Transverse colon (tissue), 4 donors: ENCODE results near the gene ZFP62. TPM values are rescaled to one million over a fixed set of nuclear protein-coding genes. Genes with fewer than 3 reads are reported as not detected.
A peak's percentile ranks its signal among the peaks of the same experiment; 100 is the strongest.

Experiments
- DNase-seq: peaks from one replicate; pipeline ENCODE4 v3.0.0-alpha.2; 2019
- H3K27ac ChIP-seq, 4 donors: fragments of 200-600 bp; sonication (generic); 2 replicates each; pipeline ENCODE4 v1.5.1; 2016 to 2018; ENCODE audit warnings: inconsistent platforms in 4 of 4
- H3K27me3 ChIP-seq: fragments of 200-600 bp; sonication (generic); 2 replicates; pipeline ENCODE4 v1.5.1; 2017; ENCODE audit warnings: inconsistent platforms
- H3K36me3 ChIP-seq, 4 donors: fragments of 200-600 bp; sonication (generic); 2 replicates each; pipeline ENCODE4 v1.5.1; 2017 to 2019; ENCODE audit warnings: inconsistent platforms in 4 of 4
- H3K4me1 ChIP-seq, 4 donors: fragments of 200-600 bp; sonication (generic); 2 replicates each; pipeline ENCODE4 v1.5.1; 2017 to 2020; ENCODE audit warnings: inconsistent platforms in 4 of 4
- H3K4me3 ChIP-seq, 4 donors: fragments of 200-600 bp; sonication (generic); 1 replicate in 1 of 4; 2 replicates in 3 of 4; pipeline versions ENCODE4 v1.5.1 to v1.6.1; 2017 to 2019; ENCODE audit warnings: inconsistent platforms in 4 of 4
- H3K9me3 ChIP-seq, 2 donors: fragments of 200-600 bp; sonication (generic); 2 replicates each; pipeline ENCODE4 v1.5.1; 2017 to 2019; ENCODE audit warnings: inconsistent platforms in 2 of 2
- EP300 ChIP-seq: sonication (generic); formaldehyde crosslinking; IDR thresholded peaks from one replicate; pipeline ENCODE4 v1.6.1; 2017; ENCODE audit warnings: antibody characterized with exemption, low read depth
- POLR2A ChIP-seq: fragments of 450-650 bp; IDR thresholded peaks from one replicate; pipeline ENCODE4 v1.6.1; 2016; ENCODE audit warnings: antibody characterized with exemption, mild to moderate bottlenecking, moderate library complexity
- POLR2AphosphoS5 ChIP-seq, 3 donors: sonication (generic); formaldehyde crosslinking; IDR thresholded peaks; one replicate each; pipeline ENCODE4 v1.6.1; 2016; ENCODE audit warnings: antibody characterized with exemption in 3 of 3
- WGBS, 2 donors: methylation state at CpG; one replicate each; pipeline ENCODE4 v1.1.5; 2018; ENCODE audit warnings: low coverage in 1 of 2; 5-methylcytosine and 5-hydroxymethylcytosine counted together
- in situ Hi-C, 4 donors: fragments of 200-750 bp; cut with MboI; loops; one replicate each; pipeline versions ENCODE4 v1.15.0 to v1.15.1; 2017; ENCODE audit warnings: low sequenced_read_pairs in 3 of 4, low pct_ligation_motif_present in 1 of 4, low pct_unique_long_range_greater_than_20kb in 1 of 4
- intact Hi-C: fragments of 100-400 bp; cut with DNase I; formaldehyde crosslinking; loops from one replicate; pipeline ENCODE4 v1.15.1; 2023; ENCODE audit warnings: low total_unique reads
- total RNA-seq, 4 donors: library from RNA; depleted of rRNA; stranded (reverse); fragments of >200 nt; gene quantifications; one replicate each; pipeline ENCODE4 v1.1.0, GENCODE V29; 2016
- TF ChIP-seq, protein P1 (sequence below), 5 experiments: fragments of 200-600 bp in 3 of 5; fragments of 450-650 bp in 2 of 5; sonication (generic) in 3 of 5; IDR thresholded peaks; 1 replicate in 2 of 5; 2 replicates in 3 of 5; pipeline ENCODE4 v1.5.1; 2016 to 2017; ENCODE audit warnings: antibody characterized with exemption in 5 of 5, inconsistent platforms in 3 of 5, mild to moderate bottlenecking in 2 of 5, moderate library complexity in 1 of 5

Gene ZFP62
- total RNA-seq, 4 donors from 2014 or later = 4.1 to 35.7 (median 26.9) TPM

DNA sequence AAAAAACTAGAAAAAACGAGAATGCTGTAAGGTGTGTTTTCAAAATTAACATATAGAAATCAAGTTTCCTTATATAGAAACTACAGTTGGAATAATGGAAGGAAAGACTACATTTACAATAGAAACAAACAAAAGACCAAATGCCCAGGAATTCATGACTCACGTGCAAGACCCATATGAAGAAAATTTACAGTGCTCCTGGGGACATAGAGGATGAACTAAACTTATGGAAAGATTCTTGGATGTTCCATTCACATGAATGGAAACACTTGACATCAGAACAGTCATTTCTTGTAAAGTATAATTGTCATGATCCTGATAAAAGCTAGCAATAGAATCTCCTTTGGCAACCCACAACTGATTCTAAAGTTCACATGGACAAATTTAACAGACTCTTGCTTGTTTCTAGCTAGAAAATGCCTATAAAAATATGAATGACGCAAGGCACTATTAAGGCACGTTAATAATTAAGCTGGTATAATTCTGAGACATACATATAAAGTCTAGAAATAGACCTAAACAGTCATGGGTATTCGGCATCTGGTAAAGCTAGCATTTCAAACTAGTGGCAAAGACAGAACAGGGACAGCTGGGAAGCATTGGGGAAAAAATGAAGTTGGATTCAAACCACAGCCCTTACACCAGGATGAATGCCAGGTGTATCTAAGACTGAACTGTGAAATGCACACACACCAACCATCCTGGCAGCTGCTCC, 5.1 kb upstream of the ZFP62 start:
- DNase-seq = no peak
- Histone ChIP-seq H3K4me3 (peak overlapping the region in 1 of 4 donors; percentile 15), H3K27ac (peak overlapping the region; percentile 70 to 92 (median 83)), H3K9me3 (no peaks in the 10 kb centered on the region), H3K4me1 (peaks cover 13 to 42% (median 31%) of the 10 kb centered on the region in 4 donors), H3K36me3 (no peaks in the 10 kb centered on the region), H3K27me3 (no peaks in the 10 kb centered on the region)
- 39 to 42% methylated on average over 5 of the region's 5 CpGs for WGBS, 2 donors
- in situ Hi-C loops (no loop called here), intact Hi-C loops (no loop called here)
- TF ChIP-seq POLR2A (peak; percentile 39), POLR2AphosphoS5 (IDR thresholded peaks at IDR 0.05) (peak in 2 of 3 donors; percentile 12 to 58), EP300 (no peak)
- TF ChIP-seq, protein P1, sequence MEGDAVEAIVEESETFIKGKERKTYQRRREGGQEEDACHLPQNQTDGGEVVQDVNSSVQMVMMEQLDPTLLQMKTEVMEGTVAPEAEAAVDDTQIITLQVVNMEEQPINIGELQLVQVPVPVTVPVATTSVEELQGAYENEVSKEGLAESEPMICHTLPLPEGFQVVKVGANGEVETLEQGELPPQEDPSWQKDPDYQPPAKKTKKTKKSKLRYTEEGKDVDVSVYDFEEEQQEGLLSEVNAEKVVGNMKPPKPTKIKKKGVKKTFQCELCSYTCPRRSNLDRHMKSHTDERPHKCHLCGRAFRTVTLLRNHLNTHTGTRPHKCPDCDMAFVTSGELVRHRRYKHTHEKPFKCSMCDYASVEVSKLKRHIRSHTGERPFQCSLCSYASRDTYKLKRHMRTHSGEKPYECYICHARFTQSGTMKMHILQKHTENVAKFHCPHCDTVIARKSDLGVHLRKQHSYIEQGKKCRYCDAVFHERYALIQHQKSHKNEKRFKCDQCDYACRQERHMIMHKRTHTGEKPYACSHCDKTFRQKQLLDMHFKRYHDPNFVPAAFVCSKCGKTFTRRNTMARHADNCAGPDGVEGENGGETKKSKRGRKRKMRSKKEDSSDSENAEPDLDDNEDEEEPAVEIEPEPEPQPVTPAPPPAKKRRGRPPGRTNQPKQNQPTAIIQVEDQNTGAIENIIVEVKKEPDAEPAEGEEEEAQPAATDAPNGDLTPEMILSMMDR (IDR thresholded peaks at IDR 0.05) = no peak

DNA sequence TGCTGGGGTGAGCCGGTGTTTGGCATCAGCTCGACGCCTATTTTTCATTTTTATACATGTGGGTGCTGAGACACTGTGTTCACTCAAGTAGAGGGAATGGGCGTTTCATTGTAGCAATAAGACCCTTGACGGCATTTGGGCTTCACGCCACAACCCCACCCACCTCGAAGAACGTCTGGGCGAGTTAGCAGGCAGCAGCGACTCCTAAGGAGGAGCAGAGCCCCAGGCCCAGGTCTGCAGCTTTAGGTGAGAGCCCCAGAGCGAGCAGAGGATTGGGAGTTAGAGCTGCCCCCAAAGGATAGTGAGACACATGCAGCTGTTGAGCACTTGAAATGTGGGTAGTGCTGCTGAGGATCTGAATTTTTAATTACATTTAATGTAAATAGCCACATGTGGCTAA, 1.6 kb upstream of the ZFP62 start:
- Histone ChIP-seq H3K36me3 (no peaks in the 10 kb centered on the region), H3K4me1 (peaks cover 5 to 41% (median 26%) of the 10 kb centered on the region in 4 donors), H3K27me3 (no peaks in the 10 kb centered on the region), H3K27ac (peak overlapping the region; percentile 55 to 92 (median 71)), H3K4me3 (no peak overlapping the region), H3K9me3 (no peaks in the 10 kb centered on the region)
- intact Hi-C loops (loop anchor here (5.0 kb wide), 1 partner anchor 80 kb away; no protein-coding TSS in a partner anchor), in situ Hi-C loops (no loop called here)
- 69 to 87% methylated on average over 3 to 11 of the region's 11 CpGs for whole genome bisulfite sequencing, 2 donors
- TF ChIP-seq POLR2A (no peak), EP300 (no peak), POLR2AphosphoS5 (IDR thresholded peaks at IDR 0.05) (no peak)
- TF ChIP-seq, protein P1 (IDR thresholded peaks at IDR 0.05) = no peak
- no peak for DNase-seq

DNA sequence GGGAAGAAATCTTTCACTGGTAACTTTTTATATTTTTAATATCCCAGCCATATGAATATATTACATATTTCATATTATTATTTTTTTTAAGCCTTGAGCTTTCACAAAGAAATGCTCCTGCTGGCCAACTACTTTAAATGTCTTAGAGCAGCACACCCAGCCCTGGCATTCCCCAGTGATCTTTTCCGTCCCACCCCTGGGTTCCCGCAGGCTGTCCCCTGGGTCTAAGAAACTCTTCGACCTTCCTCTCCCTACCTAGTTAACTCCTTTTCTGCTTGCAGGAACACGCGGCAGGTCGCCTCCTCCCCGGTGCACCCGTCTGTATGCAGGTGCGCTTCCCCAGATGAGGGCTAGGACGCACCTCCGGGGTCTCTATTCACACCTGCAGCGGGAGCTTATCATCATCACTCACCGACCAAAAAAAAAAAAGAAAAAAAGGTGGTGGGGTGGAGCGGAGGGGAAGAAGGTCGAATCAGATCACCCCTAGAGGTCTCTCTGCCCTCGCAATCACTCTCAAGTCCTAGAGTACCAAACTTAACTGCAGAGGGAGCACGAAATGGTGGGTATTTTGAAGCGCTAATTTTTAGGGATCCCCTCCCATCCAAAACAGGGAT, 696 bp downstream of the ZFP62 start:
- H3K4me3 ChIP-seq = peak overlapping the region; percentile 63 to 91 (median 72)
- H3K9me3 ChIP-seq = no peaks in the 10 kb centered on the region
- TF ChIP-seq EP300 = no peak
- TF ChIP-seq, protein P1 (IDR thresholded peaks at IDR 0.05) = no peak
- in situ Hi-C loops = no loop called here
- intact Hi-C loops = loop anchor here (5.0 kb wide), 1 partner anchor 78 kb away; no protein-coding TSS in a partner anchor
- peak overlapping the region; percentile 91 to 98 (median 93) for H3K27ac ChIP-seq
- H3K4me1 ChIP-seq = peaks cover 5 to 35% (median 21%) of the 10 kb centered on the region in 4 donors
- DNase-seq = peak; percentile 42
- peaks cover 0 to 8% (median 0%) of the 10 kb centered on the region in 4 donors for H3K36me3 ChIP-seq
- WGBS, 2 donors = 0 to 2% methylated on average over 5 to 18 of the region's 18 CpGs
- no peaks in the 10 kb centered on the region for H3K27me3 ChIP-seq

DNA sequence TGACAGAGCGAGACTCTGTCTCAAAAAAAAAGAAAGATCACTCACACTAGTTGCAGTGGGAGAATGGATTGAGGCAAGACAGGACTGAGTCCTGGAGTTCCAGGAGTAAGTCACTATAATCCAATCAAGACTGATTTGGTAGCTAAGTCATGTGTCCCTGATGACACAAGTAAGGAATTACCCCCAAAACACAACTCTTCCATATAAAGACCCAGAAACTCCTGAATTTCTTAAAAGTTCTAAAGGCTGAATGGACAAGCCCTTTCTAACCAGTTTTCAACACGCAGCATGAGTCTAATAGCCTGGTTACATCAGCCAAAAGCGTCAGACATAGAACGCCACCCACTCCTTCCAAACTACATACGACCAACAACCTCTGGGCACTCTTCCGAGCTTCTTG, 2.5 kb downstream of the ZFP62 start:
- H3K4me3 ChIP-seq = no peak overlapping the region

More for the DNA sequence above, 2.5 kb downstream of the ZFP62 start:
- H3K36me3 ChIP-seq = peaks cover 0 to 14% (median 0%) of the 10 kb centered on the region in 4 donors
- no peak overlapping the region for H3K27ac ChIP-seq
- intact Hi-C loops (no loop called here), in situ Hi-C loops (no loop called here)
- peaks cover 5 to 29% (median 16%) of the 10 kb centered on the region in 4 donors for H3K4me1 ChIP-seq
- TF ChIP-seq POLR2AphosphoS5 (IDR thresholded peaks at IDR 0.05) (no peak), POLR2A (no peak), EP300 (no peak)
- H3K27me3 ChIP-seq = no peaks in the 10 kb centered on the region
- DNase-seq = no peak
- WGBS, 2 donors = 95 to 97% methylated on average over 6 of the region's 6 CpGs
- H3K9me3 ChIP-seq = no peaks in the 10 kb centered on the region
